Caco-2 (cell line): ENCODE data around the gene ABCB4. TPM values are rescaled to one million over a fixed set of nuclear protein-coding genes. Genes with fewer than 3 reads are reported as not detected.
A peak's percentile ranks its signal among the peaks of the same experiment; 100 is the strongest.

ENCODE experiments used
- BruUV-seq: library from RNA; stranded (reverse); fragments of 400-500 nt; replicated peaks from 2 replicates; lab custom pipeline; 2021; lab: Mats Ljungman, UMichigan
- CTCF ChIA-PET: fragments of 300-600 bp; sonication (Branson Sonifier 250); formaldehyde crosslinking; loops from one replicate; lab custom pipeline; 2022; ENCODE audit warnings: antibody characterized with exemption; lab: Charles Lee
- POLR2A ChIA-PET: fragments of 300-600 bp; sonication (Branson Sonifier 250); formaldehyde crosslinking; loops from one replicate; lab custom pipeline; 2022; ENCODE audit warnings: antibody characterized with exemption; lab: Charles Lee
- DNase-seq, 2 experiments: peaks; one replicate each; pipeline versions ENCODE4 v3.0.0 to v3.0.0-alpha.2; 2020 to 2022
- H3K27me3 ChIP-seq: replicated peaks from 2 replicates; pipeline ENCODE4 v1.6.0; 2011; ENCODE audit warnings: low read length; ENCODE audit not compliant: control insufficient read depth, insufficient read depth
- H3K36me3 ChIP-seq: 2 replicates; pipeline ENCODE4 v1.5.1; 2011; ENCODE audit warnings: low read length; ENCODE audit not compliant: control insufficient read depth, insufficient read depth
- H3K4me1 ChIP-seq: fragments of 250-450 bp; sonication (Bioruptor Pico); 2 replicates; pipeline ENCODE4 v1.5.1; 2020; ENCODE audit warnings: mild to moderate bottlenecking
- H3K4me3 ChIP-seq: 2 replicates; pipeline ENCODE4 v1.5.1; 2011; ENCODE audit warnings: low read depth, mild to moderate bottlenecking, control low read depth, low read length
- H3K9me3 ChIP-seq: fragments of 250-450 bp; sonication (Bioruptor Pico); 2 replicates; pipeline ENCODE4 v1.5.1; 2020; ENCODE audit warnings: mild to moderate bottlenecking, moderate library complexity
- H3K27ac Mint-ChIP-seq: one replicate; pipeline ENCODE4 v1.8.0; 2022; ENCODE audit warnings: mixed read lengths; ENCODE audit not compliant: unreplicated experiment
- H3K27me3 Mint-ChIP-seq: one replicate; pipeline ENCODE4 v1.8.0; 2022; ENCODE audit warnings: mixed read lengths; ENCODE audit not compliant: insufficient read depth, unreplicated experiment
- H3K36me3 Mint-ChIP-seq: one replicate; pipeline ENCODE4 v1.8.0; 2022; ENCODE audit warnings: mild to moderate bottlenecking, mixed read lengths; ENCODE audit not compliant: insufficient read depth, unreplicated experiment
- H3K4me1 Mint-ChIP-seq: one replicate; pipeline ENCODE4 v1.8.0; 2022; ENCODE audit warnings: low read depth, mixed read lengths; ENCODE audit not compliant: unreplicated experiment
- H3K4me3 Mint-ChIP-seq: one replicate; pipeline ENCODE4 v1.8.0; 2022; ENCODE audit warnings: mild to moderate bottlenecking, moderate library complexity, mixed read lengths; ENCODE audit not compliant: unreplicated experiment
- H3K9me3 Mint-ChIP-seq: one replicate; pipeline ENCODE4 v1.8.0; 2022; ENCODE audit warnings: mixed read lengths; ENCODE audit not compliant: unreplicated experiment
- intact Hi-C: fragments of 100-400 bp; cut with micrococcal nuclease; formaldehyde crosslinking; loops from one replicate; pipeline ENCODE4 v1.10.0; 2022; ENCODE audit not compliant: unreplicated experiment
- total RNA-seq: library from RNA; stranded (reverse); gene quantifications from 2 replicates; pipeline ENCODE4 v1.2.3, GENCODE V29; 2022
- TF ChIP-seq, protein P1 (sequence below), 2 experiments: fragments of 200-600 bp in 1 of 2; IDR thresholded peaks; 1 replicate in 1 of 2; 2 replicates in 1 of 2; pipeline versions ENCODE4 v1.5.1 to v1.8.0; 2011 to 2022; ENCODE audit warnings: antibody characterized with exemption in 1 of 2, control low read depth in 1 of 2, inconsistent platforms in 1 of 2, low read depth in 1 of 2, low read length in 1 of 2, mild to moderate bottlenecking in 1 of 2, moderate library complexity in 1 of 2; ENCODE audit not compliant: insufficient read depth in 1 of 2, severe bottlenecking in 1 of 2, unreplicated experiment in 1 of 2

Gene ABCB4
- total RNA-seq, 1 experiment from 2014 or later: 0.18 TPM

DNA sequence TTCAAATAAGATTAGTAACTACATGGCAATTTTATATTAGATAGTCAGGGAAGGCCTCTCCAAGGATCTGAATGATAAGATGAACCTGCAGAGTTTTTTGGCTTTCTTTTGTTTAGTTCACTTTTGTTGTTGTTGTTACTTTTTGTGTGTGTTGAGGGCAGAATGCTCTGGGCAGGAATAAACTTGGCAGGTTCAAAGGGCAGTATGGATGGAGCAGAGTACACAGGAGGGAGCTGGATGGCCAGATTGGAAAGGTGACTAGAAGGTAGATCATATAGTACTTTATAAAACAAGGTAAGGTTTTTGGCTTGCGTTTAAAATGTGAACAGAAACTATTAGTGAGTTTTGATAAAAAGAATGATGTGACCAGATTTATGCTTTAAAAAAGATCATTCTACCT lies 112.1 kb downstream of the ABCB4 start:
- TF ChIP-seq, protein P1, sequence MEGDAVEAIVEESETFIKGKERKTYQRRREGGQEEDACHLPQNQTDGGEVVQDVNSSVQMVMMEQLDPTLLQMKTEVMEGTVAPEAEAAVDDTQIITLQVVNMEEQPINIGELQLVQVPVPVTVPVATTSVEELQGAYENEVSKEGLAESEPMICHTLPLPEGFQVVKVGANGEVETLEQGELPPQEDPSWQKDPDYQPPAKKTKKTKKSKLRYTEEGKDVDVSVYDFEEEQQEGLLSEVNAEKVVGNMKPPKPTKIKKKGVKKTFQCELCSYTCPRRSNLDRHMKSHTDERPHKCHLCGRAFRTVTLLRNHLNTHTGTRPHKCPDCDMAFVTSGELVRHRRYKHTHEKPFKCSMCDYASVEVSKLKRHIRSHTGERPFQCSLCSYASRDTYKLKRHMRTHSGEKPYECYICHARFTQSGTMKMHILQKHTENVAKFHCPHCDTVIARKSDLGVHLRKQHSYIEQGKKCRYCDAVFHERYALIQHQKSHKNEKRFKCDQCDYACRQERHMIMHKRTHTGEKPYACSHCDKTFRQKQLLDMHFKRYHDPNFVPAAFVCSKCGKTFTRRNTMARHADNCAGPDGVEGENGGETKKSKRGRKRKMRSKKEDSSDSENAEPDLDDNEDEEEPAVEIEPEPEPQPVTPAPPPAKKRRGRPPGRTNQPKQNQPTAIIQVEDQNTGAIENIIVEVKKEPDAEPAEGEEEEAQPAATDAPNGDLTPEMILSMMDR (IDR thresholded peaks at IDR 0.05; ENCODE audit: insufficient read depth in 1 of 2, low read depth in 1 of 2, low read length in 1 of 2, severe bottlenecking in 1 of 2, unreplicated experiment in 1 of 2): no peak
- no TSS peak for BruUV-seq
- POLR2A ChIA-PET: no interaction called here
- Histone ChIP-seq H3K4me3 (no peak overlapping the region), H3K4me1 (no peaks in the 10 kb centered on the region), H3K9me3 (no peaks in the 10 kb centered on the region), H3K36me3 (no peaks in the 10 kb centered on the region; the same call in 1 of the 2 replicates), H3K27me3 (no peaks in the 10 kb centered on the region)
- Mint-ChIP-seq H3K36me3 (no peaks in the 10 kb centered on the region), H3K27ac (no peak overlapping the region), H3K27me3 (no peaks in the 10 kb centered on the region), H3K4me1 (no peaks in the 10 kb centered on the region), H3K9me3 (no peaks in the 10 kb centered on the region), H3K4me3 (no peak overlapping the region)
- DNase-seq: no peak
- CTCF ChIA-PET: no interaction called here
- intact Hi-C loops: no loop called here

DNA sequence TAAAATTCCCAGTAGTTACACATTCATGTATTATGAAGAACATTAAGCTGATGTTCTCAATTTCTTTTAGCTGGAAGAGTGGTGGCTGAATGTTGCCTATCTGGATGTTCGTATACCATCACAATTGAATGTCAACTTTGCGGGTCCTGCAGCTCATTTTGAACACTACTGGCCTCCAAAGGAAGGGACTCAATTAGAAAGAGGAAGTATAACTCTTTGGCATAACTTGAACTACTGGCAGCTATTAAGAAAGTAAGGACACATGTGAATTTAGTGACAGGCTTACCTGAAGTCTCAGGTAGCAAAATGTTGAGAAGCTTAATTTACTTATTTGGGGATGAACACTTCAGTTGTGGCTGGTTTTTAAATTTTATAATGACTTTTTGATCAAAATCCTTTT lies 114.2 kb downstream of the ABCB4 start:
- Mint-ChIP-seq H3K4me1 (no peaks in the 10 kb centered on the region), H3K36me3 (no peaks in the 10 kb centered on the region), H3K9me3 (peaks cover 4% of the 10 kb centered on the region), H3K4me3 (no peak overlapping the region), H3K27ac (no peak overlapping the region), H3K27me3 (no peaks in the 10 kb centered on the region)
- TF ChIP-seq, protein P1 (IDR thresholded peaks at IDR 0.05; ENCODE audit: insufficient read depth in 1 of 2, low read depth in 1 of 2, low read length in 1 of 2, severe bottlenecking in 1 of 2, unreplicated experiment in 1 of 2): no peak
- Histone ChIP-seq H3K27me3 (no peaks in the 10 kb centered on the region), H3K4me3 (no peak overlapping the region), H3K4me1 (no peaks in the 10 kb centered on the region), H3K9me3 (no peaks in the 10 kb centered on the region), H3K36me3 (no peaks in the 10 kb centered on the region; the same call in 1 of the 2 replicates)
- ChIA-PET POLR2A (no interaction called here), CTCF (no interaction called here)
- intact Hi-C loops: no loop called here
- no peak for DNase-seq
- no TSS peak for BruUV-seq

DNA sequence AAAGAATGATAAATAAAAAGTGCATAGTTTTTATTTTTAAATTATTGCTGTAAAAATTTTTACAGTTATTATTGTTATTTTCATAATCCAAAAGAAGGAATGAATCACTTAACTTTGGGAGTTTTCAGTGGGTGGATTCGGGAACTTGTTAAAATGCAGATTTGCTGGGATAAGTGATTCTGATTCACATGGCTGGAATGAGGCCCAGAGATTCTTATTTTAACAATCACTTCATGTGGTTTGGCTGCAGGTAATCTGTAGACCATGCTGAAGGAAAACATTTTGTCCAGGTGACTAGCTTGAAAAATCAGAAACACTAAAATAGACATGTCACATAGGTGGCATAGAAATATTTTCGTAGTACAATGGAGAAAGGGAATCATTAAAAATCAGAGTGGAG lies 116.1 kb downstream of the ABCB4 start:
- no peak overlapping the region for H3K27ac Mint-ChIP-seq
- ChIA-PET POLR2A (no interaction called here), CTCF (no interaction called here)
- Histone ChIP-seq H3K27me3 (no peaks in the 10 kb centered on the region), H3K4me1 (no peaks in the 10 kb centered on the region), H3K9me3 (peaks cover 11% of the 10 kb centered on the region), H3K36me3 (no peaks in the 10 kb centered on the region; the same call in none of the 2 replicates), H3K4me3 (no peak overlapping the region)
- H3K4me3 Mint-ChIP-seq: no peak overlapping the region
- intact Hi-C loops: no loop called here
- TSS peak; percentile 25 for BruUV-seq
- no peaks in the 10 kb centered on the region for H3K27me3 Mint-ChIP-seq
- TF ChIP-seq, protein P1 (IDR thresholded peaks at IDR 0.05; ENCODE audit: insufficient read depth in 1 of 2, low read depth in 1 of 2, low read length in 1 of 2, severe bottlenecking in 1 of 2, unreplicated experiment in 1 of 2): no peak
- peaks cover 12% of the 10 kb centered on the region for H3K9me3 Mint-ChIP-seq
- peaks cover 11% of the 10 kb centered on the region for H3K36me3 Mint-ChIP-seq
- no peaks in the 10 kb centered on the region for H3K4me1 Mint-ChIP-seq
- no peak for DNase-seq
